CD14-positive monocyte (primary cell): ENCODE measurements around the gene DDX10. TPM values are rescaled to one million over a fixed set of nuclear protein-coding genes. Genes with fewer than 3 reads are reported as not detected.

Experiments used
- DNase-seq, 3 donors: peaks; one replicate each; pipeline ENCODE4 v3.0.0-alpha.2; 2011 to 2022
- H2AFZ ChIP-seq: 2 replicates; pipeline ENCODE4 v1.6.0; 2012; ENCODE audit warnings: mild to moderate bottlenecking, low read depth, low read length, inconsistent platforms; ENCODE audit not compliant: insufficient read depth, poor library complexity, severe bottlenecking
- H3K27ac ChIP-seq, 2 donors: 1 replicate in 1 of 2; 2 replicates in 1 of 2; pipeline ENCODE4 v1.5.1; 2012 to 2013; ENCODE audit warnings: low read length in 2 of 2, control low read depth in 1 of 2, inconsistent platforms in 1 of 2, low read depth in 1 of 2, mild to moderate bottlenecking in 1 of 2
- H3K27me3 ChIP-seq, 2 donors: one replicate each; pipeline versions ENCODE4 v1.6.0 to v1.6.1; 2011 to 2013; ENCODE audit warnings: low read length in 2 of 2; ENCODE audit not compliant: control insufficient read depth in 2 of 2, insufficient read depth in 2 of 2
- H3K36me3 ChIP-seq, 2 donors: replicated peaks in 1 of 2; 1 replicate in 1 of 2; 2 replicates in 1 of 2; pipeline versions ENCODE4 v1.5.1 to v1.6.1; 2012 to 2013; ENCODE audit warnings: low read length in 2 of 2, control low read depth in 1 of 2, inconsistent platforms in 1 of 2, mild to moderate bottlenecking in 1 of 2; ENCODE audit not compliant: insufficient read depth in 2 of 2, control insufficient read depth in 1 of 2
- H3K4me1 ChIP-seq, 2 donors: 1 replicate in 1 of 2; 2 replicates in 1 of 2; pipeline versions ENCODE4 v1.5.1 to v1.6.1; 2012 to 2013; ENCODE audit warnings: low read length in 2 of 2, control low read depth in 1 of 2, inconsistent platforms in 1 of 2, mild to moderate bottlenecking in 1 of 2, moderate library complexity in 1 of 2; ENCODE audit not compliant: insufficient read depth in 2 of 2, control insufficient read depth in 1 of 2
- H3K4me2 ChIP-seq: replicated peaks from 2 replicates; pipeline ENCODE3; 2012; ENCODE audit warnings: low read length, moderate library complexity, mild to moderate bottlenecking; ENCODE audit not compliant: poor library complexity, severe bottlenecking; ENCODE audit errors: extremely low read depth
- H3K4me3 ChIP-seq, 3 experiments: fragments of 200-600 bp in 1 of 3; sonication (generic) in 1 of 3; replicated peaks in 1 of 3; 1 replicate in 2 of 3; 2 replicates in 1 of 3; pipeline ENCODE4 v1.5.1; 2011 to 2013; ENCODE audit warnings: low read length in 3 of 3, mild to moderate bottlenecking in 3 of 3, control low read depth in 2 of 3, low read depth in 2 of 3, inconsistent platforms in 1 of 3, moderate library complexity in 1 of 3
- H3K79me2 ChIP-seq: 2 replicates; pipeline ENCODE4 v1.6.0; 2012; ENCODE audit warnings: mild to moderate bottlenecking, control low read depth, inconsistent platforms, low read length, moderate library complexity; ENCODE audit not compliant: insufficient read depth
- H3K9ac ChIP-seq: 2 replicates; pipeline ENCODE4 v1.6.0; 2017; ENCODE audit warnings: low read length, mild to moderate bottlenecking; ENCODE audit not compliant: insufficient read depth, poor library complexity, severe bottlenecking
- H3K9me3 ChIP-seq, 2 donors: replicated peaks in 1 of 2; 1 replicate in 1 of 2; 2 replicates in 1 of 2; pipeline versions ENCODE4 v1.5.1 to v1.6.1; 2012 to 2013; ENCODE audit warnings: low read length in 2 of 2, control low read depth in 1 of 2; ENCODE audit not compliant: control insufficient read depth in 1 of 2, insufficient read depth in 1 of 2
- H4K20me1 ChIP-seq: 2 replicates; pipeline ENCODE4 v1.6.0; 2012; ENCODE audit warnings: mild to moderate bottlenecking, low read length, control low read depth, moderate library complexity; ENCODE audit not compliant: insufficient read depth
- H3K27ac Mint-ChIP-seq, 7 donors: one replicate each; pipeline ENCODE4 v1.8.0; 2020; ENCODE audit warnings: mild to moderate bottlenecking in 7 of 7, mixed read lengths in 7 of 7, moderate library complexity in 6 of 7, inconsistent platforms in 2 of 7
- H3K27me3 Mint-ChIP-seq, 3 donors: one replicate each; pipeline ENCODE4 v1.8.0; 2021 to 2022; ENCODE audit warnings: low read depth in 3 of 3, mild to moderate bottlenecking in 3 of 3, mixed read lengths in 3 of 3, moderate library complexity in 3 of 3, inconsistent platforms in 1 of 3
- H3K36me3 Mint-ChIP-seq, 2 donors: one replicate each; pipeline ENCODE4 v1.8.0; 2020; ENCODE audit warnings: mixed read lengths in 2 of 2, inconsistent platforms in 1 of 2, mild to moderate bottlenecking in 1 of 2
- H3K4me1 Mint-ChIP-seq: one replicate; pipeline ENCODE4 v1.8.0; 2020; ENCODE audit warnings: mild to moderate bottlenecking, mixed read lengths
- H3K4me3 Mint-ChIP-seq, 2 donors: one replicate each; pipeline ENCODE4 v1.8.0; 2020; ENCODE audit warnings: mild to moderate bottlenecking in 2 of 2, mixed read lengths in 2 of 2, moderate library complexity in 1 of 2
- H3K9me3 Mint-ChIP-seq, 7 donors: one replicate each; pipeline ENCODE4 v1.8.0; 2020 to 2022; ENCODE audit warnings: mixed read lengths in 7 of 7, mild to moderate bottlenecking in 6 of 7, moderate library complexity in 6 of 7, inconsistent platforms in 2 of 7
- CTCF ChIP-seq: fragments of 200-600 bp; IDR thresholded peaks from one replicate; pipeline ENCODE4 v1.8.0; 2022; ENCODE audit warnings: antibody characterized with exemption, mild to moderate bottlenecking
- WGBS: methylation state at CpG from one replicate; pipeline ENCODE4 v1.1.5; 2013; ENCODE audit warnings: missing lambda C conversion rate; ENCODE audit not compliant: insufficient coverage; 5-methylcytosine and 5-hydroxymethylcytosine counted together
- intact Hi-C, 2 donors: fragments of 100-400 bp; cut with micrococcal nuclease; formaldehyde crosslinking; loops; one replicate each; pipeline versions ENCODE4 v1.15.0 to v1.15.1; 2023
- polyA plus RNA-seq, 3 donors: library from polyadenylated mRNA; depleted of rRNA in 1 of 3; unstranded in 2 of 3; stranded (reverse) in 1 of 3; fragments of 300-500 nt in 2 of 3; fragments of >200 nt in 1 of 3; fragmentation: Illumina TruSeq in 2 of 3; gene quantifications; 1 replicate in 2 of 3; 2 replicates in 1 of 3; pipeline ENCODE4 v1.2.3, GENCODE V29; 2012 to 2021

DDX10 gene
- polyA plus RNA-seq, 3 donors, result 5.0 to 6.3 (median 5.3) TPM

- Mint-ChIP-seq H3K4me1 (peaks cover 7% of the 10 kb centered on the region), H3K36me3 (no peaks in the 10 kb centered on the region), H3K27ac (no peak overlapping the region), H3K9me3 (no peaks in the 10 kb centered on the region), H3K27me3 (no peaks in the 10 kb centered on the region), H3K4me3 (no peak overlapping the region)
- no peaks in the 10 kb centered on the region for H3K79me2 ChIP-seq
- no peaks in the 10 kb centered on the region for H3K36me3 ChIP-seq
- no peak overlapping the region for H3K9ac ChIP-seq
- H4K20me1 ChIP-seq, result no peaks in the 10 kb centered on the region
- no CpG with 5 or more reads among the region's 5 CpGs for WGBS
- DNase-seq, result no peak
- H3K27me3 ChIP-seq, result no peaks in the 10 kb centered on the region
- intact Hi-C loops, result no loop called here
- no peak for TF ChIP-seq CTCF
- no peak overlapping the region for H2AFZ ChIP-seq
- H3K4me3 ChIP-seq, result no peak overlapping the region
- H3K27ac ChIP-seq, result no peak overlapping the region
- H3K4me1 ChIP-seq, result peaks cover 6 to 17% of the 10 kb centered on the region in 2 donors
- H3K4me2 ChIP-seq, result no peak overlapping the region
- H3K9me3 ChIP-seq, result no peaks in the 10 kb centered on the region
Observed at GRCh38 chr11:108880510-108880909, 215.6 kb downstream of the DDX10 start.

DNA sequence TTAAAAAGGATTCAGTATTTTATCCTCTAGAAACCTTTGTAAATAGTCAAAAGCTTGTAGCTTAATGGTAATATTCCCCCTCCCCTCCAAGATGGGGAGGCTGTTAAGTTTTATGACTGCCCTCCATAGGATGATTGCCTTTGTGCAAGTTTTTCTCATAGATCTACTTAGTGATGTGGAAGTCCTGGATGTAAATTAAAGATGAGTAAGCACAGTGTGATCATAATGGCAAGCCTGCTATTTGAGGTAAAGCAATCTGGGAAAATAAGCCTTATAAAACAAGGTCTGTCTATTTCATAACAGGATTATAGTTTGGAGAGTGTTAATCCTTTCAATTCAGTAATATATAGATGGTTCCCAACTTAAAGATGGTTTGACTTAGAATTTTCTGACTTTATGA lies 216.3 kb downstream of the DDX10 start:
- Histone ChIP-seq H3K27ac (no peak overlapping the region), H4K20me1 (no peaks in the 10 kb centered on the region), H3K79me2 (no peaks in the 10 kb centered on the region), H2AFZ (no peak overlapping the region), H3K36me3 (no peaks in the 10 kb centered on the region), H3K4me3 (no peak overlapping the region), H3K27me3 (no peaks in the 10 kb centered on the region), H3K4me2 (no peak overlapping the region), H3K9me3 (no peaks in the 10 kb centered on the region), H3K4me1 (peaks cover 6 to 17% of the 10 kb centered on the region in 2 donors), H3K9ac (no peak overlapping the region)
- DNase-seq, result no peak
- intact Hi-C loops, result no loop called here
- H3K4me3 Mint-ChIP-seq, result no peak overlapping the region
- H3K27me3 Mint-ChIP-seq, result no peaks in the 10 kb centered on the region
- TF ChIP-seq CTCF, result no peak
- H3K36me3 Mint-ChIP-seq, result no peaks in the 10 kb centered on the region
- peaks cover 7% of the 10 kb centered on the region for H3K4me1 Mint-ChIP-seq
- H3K9me3 Mint-ChIP-seq, result no peaks in the 10 kb centered on the region
- no peak overlapping the region for H3K27ac Mint-ChIP-seq
